IPS-20b (cell line): Measurements from ENCODE around the gene FARS2.

Source experiments
- H3K27ac ChIP-seq: one replicate; pipeline ENCODE4 v1.5.1; 2013; ENCODE audit warnings: low read length
- H3K27me3 ChIP-seq: 2 replicates; pipeline ENCODE4 v1.6.1; 2013; ENCODE audit warnings: mild to moderate bottlenecking, low read length, inconsistent platforms; ENCODE audit not compliant: insufficient read depth
- H3K36me3 ChIP-seq: 2 replicates; pipeline ENCODE4 v1.6.1; 2013; ENCODE audit warnings: low read depth, mild to moderate bottlenecking, inconsistent platforms, low read length, moderate library complexity; ENCODE audit not compliant: insufficient read depth
- H3K4me1 ChIP-seq: 2 replicates; pipeline ENCODE4 v1.6.1; 2013; ENCODE audit warnings: mild to moderate bottlenecking, control low read depth, inconsistent platforms, low read length, moderate library complexity; ENCODE audit not compliant: insufficient read depth
- H3K4me3 ChIP-seq: 2 replicates; pipeline ENCODE4 v1.5.1; 2013; ENCODE audit warnings: mild to moderate bottlenecking, low read length, inconsistent platforms
- H3K9ac ChIP-seq: 2 replicates; pipeline ENCODE4 v1.6.1; 2013; ENCODE audit warnings: low read depth, mild to moderate bottlenecking, inconsistent platforms, low read length, moderate library complexity
- H3K9me3 ChIP-seq: 2 replicates; pipeline ENCODE4 v1.6.1; 2013; ENCODE audit warnings: mild to moderate bottlenecking, low read depth, low read length, inconsistent platforms; ENCODE audit not compliant: insufficient read depth

Gene FARS2

GRCh38 chr6:5333658-5334057 is 72.3 kb downstream of the FARS2 start:
- no peaks in the 10 kb centered on the region for H3K27me3 ChIP-seq
- H3K9ac ChIP-seq, result no peak overlapping the region
- no peaks in the 10 kb centered on the region for H3K9me3 ChIP-seq
- no peak overlapping the region for H3K27ac ChIP-seq
- H3K4me3 ChIP-seq, result no peak overlapping the region
- H3K4me1 ChIP-seq, result no peaks in the 10 kb centered on the region
- H3K36me3 ChIP-seq, result no peaks in the 10 kb centered on the region

GRCh38 chr6:5334341-5334740 is 73.0 kb downstream of the FARS2 start:
- Histone ChIP-seq H3K4me1 (no peaks in the 10 kb centered on the region), H3K9me3 (no peaks in the 10 kb centered on the region), H3K9ac (no peak overlapping the region), H3K36me3 (no peaks in the 10 kb centered on the region), H3K27ac (no peak overlapping the region), H3K27me3 (no peaks in the 10 kb centered on the region), H3K4me3 (no peak overlapping the region)

GRCh38 chr6:5335020-5335419 is 73.7 kb downstream of the FARS2 start:
- Histone ChIP-seq H3K9ac (no peak overlapping the region), H3K9me3 (no peaks in the 10 kb centered on the region), H3K36me3 (no peaks in the 10 kb centered on the region), H3K27me3 (no peaks in the 10 kb centered on the region), H3K27ac (no peak overlapping the region), H3K4me3 (no peak overlapping the region), H3K4me1 (no peaks in the 10 kb centered on the region; the same call in 1 of the 2 replicates)

- no peaks in the 10 kb centered on the region for H3K36me3 ChIP-seq
- no peaks in the 10 kb centered on the region for H3K9me3 ChIP-seq
- no peaks in the 10 kb centered on the region for H3K27me3 ChIP-seq
- H3K4me1 ChIP-seq, result no peaks in the 10 kb centered on the region; the same call in 1 of the 2 replicates
- H3K4me3 ChIP-seq, result no peak overlapping the region
- no peak overlapping the region for H3K27ac ChIP-seq
- no peak overlapping the region for H3K9ac ChIP-seq
Observed at GRCh38 chr6:5337573-5337972, 76.3 kb downstream of the FARS2 start.

GRCh38 chr6:5338177-5338960 is 77.1 kb downstream of the FARS2 start:
- H3K9ac ChIP-seq, result no peak overlapping the region
- H3K4me3 ChIP-seq, result no peak overlapping the region
- H3K4me1 ChIP-seq, result no peaks in the 10 kb centered on the region; the same call in 1 of the 2 replicates
- no peak overlapping the region for H3K27ac ChIP-seq
- no peaks in the 10 kb centered on the region for H3K36me3 ChIP-seq
- H3K9me3 ChIP-seq, result no peaks in the 10 kb centered on the region
- no peaks in the 10 kb centered on the region for H3K27me3 ChIP-seq

- H3K27ac ChIP-seq, result no peak overlapping the region
- no peaks in the 10 kb centered on the region for H3K9me3 ChIP-seq
- no peaks in the 10 kb centered on the region for H3K36me3 ChIP-seq
- H3K9ac ChIP-seq, result no peak overlapping the region
- H3K27me3 ChIP-seq, result no peaks in the 10 kb centered on the region
- H3K4me1 ChIP-seq, result no peaks in the 10 kb centered on the region; the same call in 1 of the 2 replicates
- H3K4me3 ChIP-seq, result no peak overlapping the region
Observed at GRCh38 chr6:5339786-5340185, 78.5 kb downstream of the FARS2 start.

GRCh38 chr6:5341845-5342244 is 80.5 kb downstream of the FARS2 start:
- H3K4me3 ChIP-seq, result no peak overlapping the region

GRCh38 chr6:5343998-5344397 is 82.7 kb downstream of the FARS2 start:
- H3K4me3 ChIP-seq, result no peak overlapping the region
- no peaks in the 10 kb centered on the region for H3K36me3 ChIP-seq
- no peaks in the 10 kb centered on the region for H3K27me3 ChIP-seq
- H3K9me3 ChIP-seq, result no peaks in the 10 kb centered on the region
- no peaks in the 10 kb centered on the region; the same call in 1 of the 2 replicates for H3K4me1 ChIP-seq
- no peak overlapping the region for H3K27ac ChIP-seq
- no peak overlapping the region for H3K9ac ChIP-seq

More at GRCh38 chr6:5341845-5342244, 80.5 kb downstream of the FARS2 start:
- no peak overlapping the region for H3K9ac ChIP-seq
- H3K4me1 ChIP-seq, result no peaks in the 10 kb centered on the region; the same call in 1 of the 2 replicates
- no peaks in the 10 kb centered on the region for H3K27me3 ChIP-seq
- H3K27ac ChIP-seq, result no peak overlapping the region
- no peaks in the 10 kb centered on the region for H3K9me3 ChIP-seq
- no peaks in the 10 kb centered on the region for H3K36me3 ChIP-seq

GRCh38 chr6:5345324-5345723 is 84.0 kb downstream of the FARS2 start:
- Histone ChIP-seq H3K4me3 (no peak overlapping the region), H3K27ac (no peak overlapping the region), H3K9me3 (no peaks in the 10 kb centered on the region), H3K36me3 (no peaks in the 10 kb centered on the region), H3K4me1 (no peaks in the 10 kb centered on the region), H3K9ac (no peak overlapping the region), H3K27me3 (no peaks in the 10 kb centered on the region)

GRCh38 chr6:5351552-5352210 is 90.4 kb downstream of the FARS2 start:
- Histone ChIP-seq H3K4me3 (no peak overlapping the region), H3K9me3 (no peaks in the 10 kb centered on the region), H3K9ac (no peak overlapping the region; the same call in 1 of the 2 replicates), H3K27me3 (no peaks in the 10 kb centered on the region), H3K27ac (no peak overlapping the region), H3K4me1 (peaks cover 10% of the 10 kb centered on the region), H3K36me3 (no peaks in the 10 kb centered on the region)

- Histone ChIP-seq H3K9ac (no peak overlapping the region), H3K9me3 (no peaks in the 10 kb centered on the region), H3K4me1 (peaks cover 10% of the 10 kb centered on the region), H3K36me3 (no peaks in the 10 kb centered on the region), H3K4me3 (no peak overlapping the region), H3K27ac (no peak overlapping the region), H3K27me3 (no peaks in the 10 kb centered on the region)
Observed at GRCh38 chr6:5353971-5354370, 92.7 kb downstream of the FARS2 start.

- H3K4me1 ChIP-seq, result peaks cover 5% of the 10 kb centered on the region; the same call in 1 of the 2 replicates
- no peaks in the 10 kb centered on the region for H3K27me3 ChIP-seq
- no peaks in the 10 kb centered on the region for H3K9me3 ChIP-seq
- H3K36me3 ChIP-seq, result no peaks in the 10 kb centered on the region
- no peak overlapping the region for H3K9ac ChIP-seq
- H3K4me3 ChIP-seq, result no peak overlapping the region
- H3K27ac ChIP-seq, result no peak overlapping the region
Observed at GRCh38 chr6:5357486-5357885, 96.2 kb downstream of the FARS2 start.
